Neural progenitor cell (in vitro differentiated cells): ENCODE measurements around the gene APLF. TPM values are rescaled to one million over a fixed set of nuclear protein-coding genes. Genes with fewer than 3 reads are reported as not detected.

Experiments used
- DNase-seq: peaks from one replicate; pipeline ENCODE4 v3.0.0-alpha.2; 2016; ENCODE audit warnings: low spot score
- H2AFZ ChIP-seq: fragments of 200-600 bp; sonication (generic); replicated peaks from 2 replicates; pipeline ENCODE4 v1.6.1; 2016; ENCODE audit warnings: antibody characterized with exemption
- H3F3A ChIP-seq: fragments of 200-600 bp; sonication (generic); 2 replicates; pipeline ENCODE4 v1.6.1; 2016; ENCODE audit warnings: antibody characterized with exemption, low read depth
- H3K27ac ChIP-seq: fragments of 200-600 bp; sonication (generic); 2 replicates; pipeline ENCODE4 v1.5.1; 2016; ENCODE audit warnings: mild to moderate bottlenecking
- H3K27me3 ChIP-seq: fragments of 200-600 bp; sonication (generic); 2 replicates; pipeline ENCODE4 v1.6.1; 2016; ENCODE audit warnings: mild to moderate bottlenecking, moderate library complexity
- H3K36me3 ChIP-seq: fragments of 200-600 bp; sonication (generic); 2 replicates; pipeline ENCODE4 v1.5.1; 2016
- H3K4me1 ChIP-seq: fragments of 200-600 bp; sonication (generic); 2 replicates; pipeline ENCODE4 v1.6.1; 2016; ENCODE audit warnings: mixed run types
- H3K4me2 ChIP-seq: fragments of 200-600 bp; sonication (generic); 2 replicates; pipeline ENCODE4 v1.6.1; 2016
- H3K4me3 ChIP-seq: fragments of 200-600 bp; sonication (generic); 2 replicates; pipeline ENCODE4 v1.5.1; 2016
- H3K79me2 ChIP-seq: fragments of 200-600 bp; sonication (generic); 2 replicates; pipeline ENCODE4 v1.6.1; 2016; ENCODE audit warnings: low read depth
- H3K9ac ChIP-seq: fragments of 200-600 bp; sonication (generic); 2 replicates; pipeline ENCODE4 v1.6.1; 2016
- H3K9me3 ChIP-seq: fragments of 200-600 bp; sonication (generic); 2 replicates; pipeline ENCODE4 v1.5.1; 2016; ENCODE audit warnings: low read depth
- H4K20me1 ChIP-seq: fragments of 200-600 bp; sonication (generic); 2 replicates; pipeline ENCODE4 v1.6.1; 2016; ENCODE audit warnings: low read depth
- H3K27ac Mint-ChIP-seq: 3 replicates; pipeline ENCODE4 v1.8.0; 2021; ENCODE audit warnings: mixed read lengths
- H3K27me3 Mint-ChIP-seq: 2 replicates; pipeline ENCODE4 v1.8.0; 2022; ENCODE audit warnings: low read depth, mild to moderate bottlenecking, inconsistent platforms, moderate library complexity, mixed read lengths; ENCODE audit not compliant: insufficient read depth
- H3K36me3 Mint-ChIP-seq: 3 replicates; pipeline ENCODE4 v1.8.0; 2021; ENCODE audit warnings: mixed read lengths
- H3K4me1 Mint-ChIP-seq: 3 replicates; pipeline ENCODE4 v1.8.0; 2021; ENCODE audit warnings: mixed read lengths
- H3K4me3 Mint-ChIP-seq: 3 replicates; pipeline ENCODE4 v1.8.0; 2021; ENCODE audit warnings: mild to moderate bottlenecking, moderate library complexity, mixed read lengths
- H3K9me3 Mint-ChIP-seq: 3 replicates; pipeline ENCODE4 v1.8.0; 2020; ENCODE audit warnings: mixed read lengths
- CTCF ChIP-seq: fragments of 200-600 bp; sonication (generic); IDR thresholded peaks from 2 replicates; pipeline ENCODE4 v1.5.1; 2017; ENCODE audit warnings: antibody characterized with exemption, mild to moderate bottlenecking
- EZH2 ChIP-seq: fragments of 200-600 bp; sonication (generic); IDR thresholded peaks from 2 replicates; pipeline ENCODE4 v1.6.1; 2017; ENCODE audit warnings: antibody characterized with exemption, mild to moderate bottlenecking, moderate library complexity
- EZH2phosphoT487 ChIP-seq: fragments of 200-600 bp; sonication (generic); IDR thresholded peaks from 2 replicates; pipeline ENCODE4 v1.6.1; 2017; ENCODE audit warnings: antibody characterized with exemption
- total RNA-seq: library from RNA; depleted of rRNA; stranded (reverse); fragments of >200 nt; gene quantifications from 2 replicates; pipeline ENCODE4 v1.2.3, GENCODE V29; 2015; ENCODE audit warnings: low replicate concordance

The APLF gene
- total RNA-seq, 1 donor from 2014 or later, result 16.9 TPM

- Mint-ChIP-seq H3K4me1 (peaks cover 16% of the 10 kb centered on the region), H3K9me3 (no peaks in the 10 kb centered on the region), H3K4me3 (no peak overlapping the region), H3K36me3 (no peaks in the 10 kb centered on the region), H3K27me3 (peaks cover 2% of the 10 kb centered on the region), H3K27ac (no peak overlapping the region)
- Histone ChIP-seq H3K9me3 (no peaks in the 10 kb centered on the region), H3K79me2 (no peaks in the 10 kb centered on the region), H3K27ac (no peak overlapping the region), H3K4me2 (peak overlapping the region; percentile 35), H3K9ac (no peak overlapping the region), H3K4me1 (peaks cover 12% of the 10 kb centered on the region), H3K36me3 (no peaks in the 10 kb centered on the region), H3F3A (no peaks in the 10 kb centered on the region), H3K27me3 (no peaks in the 10 kb centered on the region), H2AFZ (no peak overlapping the region), H4K20me1 (no peaks in the 10 kb centered on the region), H3K4me3 (no peak overlapping the region)
- TF ChIP-seq CTCF, result no peak
- TF ChIP-seq EZH2, result no peak
- TF ChIP-seq EZH2phosphoT487, result no peak
- DNase-seq, result peak; percentile 26
These were observed 48.5 kb upstream of the APLF start for GRCh38 chr2:68418855-68419254.

- no peaks in the 10 kb centered on the region for H3F3A ChIP-seq
- Mint-ChIP-seq H3K27ac (no peak overlapping the region), H3K27me3 (peaks cover 2% of the 10 kb centered on the region), H3K36me3 (no peaks in the 10 kb centered on the region), H3K4me1 (peaks cover 7% of the 10 kb centered on the region), H3K9me3 (no peaks in the 10 kb centered on the region), H3K4me3 (no peak overlapping the region)
- H3K9me3 ChIP-seq, result no peaks in the 10 kb centered on the region
- no peaks in the 10 kb centered on the region for H3K27me3 ChIP-seq
- DNase-seq, result no peak
- no peak for TF ChIP-seq EZH2
- no peak for TF ChIP-seq EZH2phosphoT487
- no peak for TF ChIP-seq CTCF
- H3K4me2 ChIP-seq, result no peak overlapping the region
- no peak overlapping the region for H3K4me3 ChIP-seq
- no peaks in the 10 kb centered on the region for H4K20me1 ChIP-seq
- no peaks in the 10 kb centered on the region for H3K79me2 ChIP-seq
- H3K4me1 ChIP-seq, result peaks cover 12% of the 10 kb centered on the region
- H2AFZ ChIP-seq, result no peak overlapping the region
- H3K36me3 ChIP-seq, result no peaks in the 10 kb centered on the region
- H3K27ac ChIP-seq, result no peak overlapping the region
- H3K9ac ChIP-seq, result no peak overlapping the region
These were observed 47.0 kb upstream of the APLF start for GRCh38 chr2:68420254-68420910.

DNA sequence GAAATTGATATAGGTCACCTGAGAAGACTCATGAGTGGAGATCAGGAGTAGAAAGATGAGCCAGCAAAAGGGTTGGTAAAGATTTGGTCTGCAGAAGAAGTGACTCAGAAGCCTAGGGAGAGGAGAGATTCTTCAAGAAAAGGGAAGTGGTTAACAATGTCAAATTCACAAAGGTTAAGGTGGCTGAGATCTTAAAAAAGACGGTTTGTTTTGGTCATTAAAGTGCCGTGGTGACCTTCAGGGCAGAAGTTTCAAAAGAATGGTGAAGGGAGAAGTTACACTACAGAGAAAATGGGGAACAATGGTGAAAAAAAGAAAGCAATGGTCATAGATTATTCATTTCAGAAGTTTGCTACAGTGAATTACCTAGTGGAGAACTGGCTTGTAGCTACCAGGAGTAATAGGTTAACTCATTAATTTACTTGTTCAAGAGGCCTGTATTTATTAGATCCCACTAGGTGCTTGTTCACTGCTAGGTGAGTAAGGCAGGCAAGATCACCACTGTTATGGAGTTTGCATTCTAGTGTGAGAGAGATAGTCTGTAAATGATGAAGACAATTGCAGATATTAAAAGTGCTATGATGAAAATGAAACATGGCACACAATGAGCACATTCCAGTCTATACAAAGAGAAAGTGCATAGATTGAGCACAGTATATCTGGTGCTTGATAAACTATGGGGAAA lies 43.3 kb upstream of the APLF start:
- no peak overlapping the region for H3K27ac ChIP-seq
- no peak overlapping the region for H2AFZ ChIP-seq
- no peak overlapping the region for H3K4me3 ChIP-seq
- Mint-ChIP-seq H3K36me3 (no peaks in the 10 kb centered on the region), H3K27me3 (no peaks in the 10 kb centered on the region), H3K4me3 (no peak overlapping the region), H3K9me3 (no peaks in the 10 kb centered on the region), H3K27ac (no peak overlapping the region), H3K4me1 (no peaks in the 10 kb centered on the region)
- no peak for DNase-seq
- TF ChIP-seq CTCF (no peak), EZH2 (no peak), EZH2phosphoT487 (no peak)
- H3K9me3 ChIP-seq, result no peaks in the 10 kb centered on the region
- H3K79me2 ChIP-seq, result no peaks in the 10 kb centered on the region
- H4K20me1 ChIP-seq, result no peaks in the 10 kb centered on the region
- no peak overlapping the region for H3K9ac ChIP-seq
- H3K27me3 ChIP-seq, result no peaks in the 10 kb centered on the region
- no peaks in the 10 kb centered on the region for H3F3A ChIP-seq
- no peak overlapping the region for H3K4me2 ChIP-seq
- H3K4me1 ChIP-seq, result peaks cover 2% of the 10 kb centered on the region
- no peaks in the 10 kb centered on the region for H3K36me3 ChIP-seq
